Superior temporal gyrus (tissue), 1 donor: ENCODE data around the gene ZNF341.
"Not testable (repeated sequence)": the region's sequence is repeated elsewhere in the genome, so short reads cannot be mapped to it uniquely, and the experiment has no call there.

Experiments
- DNase-seq: peaks from one replicate; pipeline ENCODE4 v3.0.0-alpha.2; 2016; ENCODE audit errors: extremely low spot score

The ZNF341 gene

GRCh38 chr20:33728463-33728862, 3.3 kb upstream of the ZNF341 start:
- DNase-seq, result no peak

GRCh38 chr20:33729101-33729500, 2.7 kb upstream of the ZNF341 start:
- no peak for DNase-seq

GRCh38 chr20:33730946-33731692, 677 bp upstream of the ZNF341 start:
- no peak for DNase-seq

GRCh38 chr20:33732166-33732970, 572 bp downstream of the ZNF341 start:
- DNase-seq, result peak; percentile 83

- no peak for DNase-seq
Measured at GRCh38 chr20:33733654-33734576, 2.1 kb downstream of the ZNF341 start.

GRCh38 chr20:33736962-33737361, 5.2 kb downstream of the ZNF341 start:
- DNase-seq, result no peak

- no peak for DNase-seq
Measured at GRCh38 chr20:33739493-33739892, 7.7 kb downstream of the ZNF341 start.

- no peak for DNase-seq
Measured at GRCh38 chr20:33740189-33740588, 8.4 kb downstream of the ZNF341 start.

GRCh38 chr20:33744181-33744580, 12.4 kb downstream of the ZNF341 start:
- no peak for DNase-seq

- DNase-seq, result no peak
Measured at GRCh38 chr20:33744773-33745385, 13.1 kb downstream of the ZNF341 start.

- DNase-seq, result no peak
Measured at GRCh38 chr20:33746325-33746998, 14.7 kb downstream of the ZNF341 start.

- no peak for DNase-seq
Measured at GRCh38 chr20:33751775-33752174, 20.0 kb downstream of the ZNF341 start.

- DNase-seq, result no peak
Measured at GRCh38 chr20:33753143-33753542, 21.3 kb downstream of the ZNF341 start.

GRCh38 chr20:33753763-33754162, 22.0 kb downstream of the ZNF341 start:
- no peak for DNase-seq

- DNase-seq, result not testable (repeated sequence)
Measured at GRCh38 chr20:33755936-33756490, 24.2 kb downstream of the ZNF341 start.

- DNase-seq, result no peak
Measured at GRCh38 chr20:33757046-33757445, 25.2 kb downstream of the ZNF341 start.

GRCh38 chr20:33757458-33757857, 25.7 kb downstream of the ZNF341 start:
- no peak for DNase-seq

GRCh38 chr20:33761698-33762250, 30.0 kb downstream of the ZNF341 start:
- no peak for DNase-seq

- no peak for DNase-seq
Measured at GRCh38 chr20:33765099-33765498, 33.3 kb downstream of the ZNF341 start.

GRCh38 chr20:33765592-33765991, 33.8 kb downstream of the ZNF341 start:
- DNase-seq, result no peak
